Gastroesophageal sphincter (tissue), 4 donors: ENCODE data around the gene HSP90AB1. TPM values are rescaled to one million over a fixed set of nuclear protein-coding genes. Genes with fewer than 3 reads are reported as not detected.

ENCODE experiments used
- ATAC-seq: fragments of 150-250 bp; one replicate; pipeline ENCODE4 v1.9.1; 2016; ENCODE audit warnings: mild to moderate bottlenecking, moderate library complexity
- H3K27ac ChIP-seq, 4 donors: fragments of 200-600 bp; sonication (generic) in 3 of 4; 1 replicate in 3 of 4; 2 replicates in 1 of 4; pipeline ENCODE4 v1.5.1; 2016 to 2019
- H3K27me3 ChIP-seq: fragments of 200-600 bp; sonication (generic); one replicate; pipeline ENCODE4 v1.5.1; 2019
- H3K36me3 ChIP-seq, 2 donors: fragments of 200-600 bp; sonication (generic); one replicate each; pipeline ENCODE4 v1.5.1; 2019; ENCODE audit warnings: control low read depth in 1 of 2
- H3K4me1 ChIP-seq, 3 donors: fragments of 200-600 bp; sonication (generic); 1 replicate in 2 of 3; 2 replicates in 1 of 3; pipeline ENCODE4 v1.5.1; 2016 to 2019; ENCODE audit warnings: control low read depth in 2 of 3
- H3K4me3 ChIP-seq, 2 donors: fragments of 200-600 bp; sonication (generic); one replicate each; pipeline ENCODE4 v1.5.1; 2019; ENCODE audit warnings: mild to moderate bottlenecking in 1 of 2, moderate library complexity in 1 of 2
- H3K9me3 ChIP-seq, 3 donors: fragments of 200-600 bp; sonication (generic); one replicate each; pipeline ENCODE4 v1.5.1; 2017 to 2019; ENCODE audit warnings: control low read depth in 2 of 3
- EP300 ChIP-seq: sonication (generic); formaldehyde crosslinking; IDR thresholded peaks from one replicate; pipeline ENCODE4 v1.6.1; 2017; ENCODE audit warnings: antibody characterized with exemption, mild to moderate bottlenecking
- POLR2A ChIP-seq, 2 donors: fragments of 450-650 bp; IDR thresholded peaks; one replicate each; pipeline ENCODE4 v1.6.1; 2017; ENCODE audit warnings: antibody characterized with exemption in 2 of 2, mild to moderate bottlenecking in 2 of 2, moderate library complexity in 1 of 2
- POLR2AphosphoS5 ChIP-seq: sonication (generic); formaldehyde crosslinking; IDR thresholded peaks from one replicate; pipeline ENCODE4 v1.6.1; 2017; ENCODE audit warnings: antibody characterized with exemption
- WGBS, 2 donors: methylation state at CpG; one replicate each; pipeline ENCODE4 v1.1.5; 2018; ENCODE audit warnings: low coverage in 1 of 2; 5-methylcytosine and 5-hydroxymethylcytosine counted together
- total RNA-seq, 4 donors: library from RNA; depleted of rRNA; stranded (reverse); fragments of >200 nt; gene quantifications; one replicate each; pipeline ENCODE4 v1.1.0, GENCODE V29; 2016
- TF ChIP-seq, protein P1 (sequence below), 4 experiments: fragments of 200-600 bp in 2 of 4; fragments of 450-650 bp in 2 of 4; sonication (generic) in 1 of 4; IDR thresholded peaks; one replicate each; pipeline ENCODE4 v1.5.1; 2017 to 2019; ENCODE audit warnings: antibody characterized with exemption in 4 of 4, mild to moderate bottlenecking in 2 of 4, moderate library complexity in 2 of 4

Gene HSP90AB1
- total RNA-seq, 4 donors from 2014 or later, result 553 to 749 (median 626) TPM

DNA sequence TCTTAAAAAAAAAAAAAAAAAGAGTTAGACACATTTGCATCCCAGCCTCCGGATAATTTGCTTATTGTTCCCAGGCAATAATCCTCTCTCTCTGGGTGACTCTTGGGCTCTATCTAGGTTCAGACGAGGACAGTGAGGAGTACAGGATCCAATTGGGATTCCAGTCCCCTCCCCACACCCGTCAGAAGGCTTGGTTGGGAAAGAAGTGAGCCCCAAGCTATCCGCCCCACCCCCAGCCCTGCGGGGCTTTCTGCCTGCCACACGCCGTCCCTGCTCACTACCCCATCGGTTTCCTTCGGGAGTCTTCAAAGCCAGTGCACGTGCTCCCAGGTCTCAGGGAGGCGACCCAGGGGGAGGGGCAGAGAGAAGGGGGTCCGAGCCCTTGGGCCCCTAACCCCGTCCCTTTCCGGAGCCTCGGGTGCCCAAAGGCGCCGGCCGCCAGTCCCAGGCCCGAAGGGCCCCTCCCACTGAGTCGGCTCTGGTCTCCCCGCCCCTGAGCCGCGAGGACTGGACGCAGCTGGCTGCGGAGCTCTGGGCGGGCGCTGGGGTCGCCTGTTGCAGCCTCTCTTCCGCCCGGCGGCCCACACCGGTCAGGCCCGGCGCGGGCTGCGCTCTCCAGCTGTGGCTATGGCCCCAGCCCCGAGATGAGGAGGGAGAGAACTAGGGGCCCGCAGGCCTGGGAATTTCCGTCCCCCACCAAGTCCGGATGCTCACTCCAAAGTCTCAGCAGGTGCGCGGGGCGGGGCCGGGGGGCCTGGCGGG, 27.7 kb upstream of the HSP90AB1 start:
- Histone ChIP-seq H3K4me1 (peaks cover 3 to 82% (median 38%) of the 10 kb centered on the region in 3 donors), H3K27ac (peak overlapping the region; percentile 76 to 99 (median 98)), H3K4me3 (peak overlapping the region; percentile 56 to 70), H3K36me3 (no peaks in the 10 kb centered on the region), H3K27me3 (no peaks in the 10 kb centered on the region), H3K9me3 (no peaks in the 10 kb centered on the region)
- peak; percentile 78 for ATAC-seq
- peak; percentile 79 to 83 for TF ChIP-seq POLR2A (IDR thresholded peaks at IDR 0.05)
- TF ChIP-seq EP300, result no peak
- TF ChIP-seq, protein P1, sequence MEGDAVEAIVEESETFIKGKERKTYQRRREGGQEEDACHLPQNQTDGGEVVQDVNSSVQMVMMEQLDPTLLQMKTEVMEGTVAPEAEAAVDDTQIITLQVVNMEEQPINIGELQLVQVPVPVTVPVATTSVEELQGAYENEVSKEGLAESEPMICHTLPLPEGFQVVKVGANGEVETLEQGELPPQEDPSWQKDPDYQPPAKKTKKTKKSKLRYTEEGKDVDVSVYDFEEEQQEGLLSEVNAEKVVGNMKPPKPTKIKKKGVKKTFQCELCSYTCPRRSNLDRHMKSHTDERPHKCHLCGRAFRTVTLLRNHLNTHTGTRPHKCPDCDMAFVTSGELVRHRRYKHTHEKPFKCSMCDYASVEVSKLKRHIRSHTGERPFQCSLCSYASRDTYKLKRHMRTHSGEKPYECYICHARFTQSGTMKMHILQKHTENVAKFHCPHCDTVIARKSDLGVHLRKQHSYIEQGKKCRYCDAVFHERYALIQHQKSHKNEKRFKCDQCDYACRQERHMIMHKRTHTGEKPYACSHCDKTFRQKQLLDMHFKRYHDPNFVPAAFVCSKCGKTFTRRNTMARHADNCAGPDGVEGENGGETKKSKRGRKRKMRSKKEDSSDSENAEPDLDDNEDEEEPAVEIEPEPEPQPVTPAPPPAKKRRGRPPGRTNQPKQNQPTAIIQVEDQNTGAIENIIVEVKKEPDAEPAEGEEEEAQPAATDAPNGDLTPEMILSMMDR (IDR thresholded peaks at IDR 0.05), result peak in 1 of 4 experiments; percentile 4
- peak; percentile 58 for TF ChIP-seq POLR2AphosphoS5
- 0 to 4% methylated on average over 2 to 5 of the region's 45 CpGs for WGBS, 2 donors

DNA sequence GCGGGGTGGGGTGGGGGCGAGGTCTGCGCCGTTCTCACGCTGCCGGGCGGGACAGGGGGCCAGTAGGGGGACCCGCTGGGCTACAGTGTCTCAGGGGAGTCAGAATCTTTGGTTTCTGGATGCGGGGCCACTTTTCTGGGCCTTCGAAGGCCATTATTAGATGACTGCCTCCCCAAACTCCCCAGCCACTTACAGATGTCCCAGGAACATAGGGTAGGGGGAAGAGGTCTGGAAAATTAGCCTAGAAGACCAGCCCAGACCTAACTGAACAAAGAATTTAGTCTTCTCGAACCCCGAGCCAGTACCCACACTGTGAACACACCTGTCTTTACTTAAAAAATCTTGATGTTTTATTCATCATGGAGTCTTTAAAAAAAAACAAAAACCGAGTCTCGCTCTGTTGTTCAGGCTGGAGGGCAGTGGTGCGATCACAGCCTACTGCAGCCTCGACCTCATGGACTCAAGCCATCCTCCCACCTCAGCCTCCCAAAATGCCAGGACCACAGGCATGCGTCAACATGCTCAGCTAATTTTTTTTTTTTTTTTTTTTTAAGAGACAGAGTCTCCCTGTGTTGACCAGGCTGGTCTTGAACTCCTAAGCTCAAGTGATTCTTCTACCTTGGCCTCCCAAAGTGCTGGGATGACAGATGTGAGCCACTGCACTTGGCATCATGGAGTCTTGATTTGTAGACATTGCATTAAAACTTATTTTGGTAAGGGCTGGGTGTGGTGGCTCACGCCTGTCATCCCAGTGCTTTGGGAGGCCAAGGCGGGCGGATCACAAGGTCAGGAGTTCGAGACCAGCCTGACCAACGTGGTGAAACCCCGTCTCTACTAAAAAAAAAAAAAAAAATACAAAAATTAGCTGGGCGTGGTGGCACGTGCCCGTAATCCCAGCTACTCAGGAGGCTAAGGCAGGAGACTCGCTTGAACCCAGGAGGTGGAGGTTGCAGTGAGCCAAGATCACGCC, 26.8 kb upstream of the HSP90AB1 start:
- peak overlapping the region; percentile 76 to 99 (median 98) for H3K27ac ChIP-seq
- no peaks in the 10 kb centered on the region for H3K36me3 ChIP-seq
- ATAC-seq, result no peak
- no peak for TF ChIP-seq EP300
- no peak for TF ChIP-seq POLR2AphosphoS5
- H3K27me3 ChIP-seq, result no peaks in the 10 kb centered on the region
- H3K9me3 ChIP-seq, result no peaks in the 10 kb centered on the region
- WGBS, 2 donors, result 39 to 76% methylated on average over 7 to 15 of the region's 28 CpGs
- H3K4me1 ChIP-seq, result peaks cover 3 to 90% (median 47%) of the 10 kb centered on the region in 3 donors
- peak overlapping the region; percentile 56 to 70 for H3K4me3 ChIP-seq

DNA sequence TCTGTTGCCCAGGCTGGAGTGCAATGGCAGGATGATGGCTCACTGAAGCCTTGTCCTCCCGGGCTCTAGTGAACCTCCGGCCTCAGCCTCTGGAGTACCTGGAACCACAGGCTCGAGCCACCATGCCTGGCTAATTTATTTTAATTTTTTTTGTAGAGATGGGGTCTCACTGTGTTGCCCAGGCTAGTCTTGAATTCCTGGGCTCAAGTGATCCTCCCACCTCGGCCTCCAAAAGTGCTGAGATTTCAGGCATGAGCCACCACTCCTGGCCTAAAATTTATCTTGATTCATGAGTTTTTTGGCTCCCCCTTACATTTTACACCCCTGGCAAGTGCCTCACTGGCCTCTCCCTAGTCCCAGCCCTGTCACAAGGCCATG, 26.0 kb upstream of the HSP90AB1 start:
- Histone ChIP-seq H3K4me3 (peak overlapping the region in 1 of 2 donors; percentile 86), H3K27me3 (no peaks in the 10 kb centered on the region), H3K36me3 (no peaks in the 10 kb centered on the region), H3K4me1 (peaks cover 3 to 97% (median 55%) of the 10 kb centered on the region in 3 donors), H3K9me3 (no peaks in the 10 kb centered on the region), H3K27ac (peak overlapping the region; percentile 76 to 99 (median 98))
- 60 to 66% methylated on average over 4 of the region's 4 CpGs for WGBS, 2 donors
- TF ChIP-seq POLR2AphosphoS5 (no peak), POLR2A (IDR thresholded peaks at IDR 0.05) (no peak), EP300 (no peak)
- TF ChIP-seq, protein P1 (IDR thresholded peaks at IDR 0.05), result no peak
- ATAC-seq, result no peak

DNA sequence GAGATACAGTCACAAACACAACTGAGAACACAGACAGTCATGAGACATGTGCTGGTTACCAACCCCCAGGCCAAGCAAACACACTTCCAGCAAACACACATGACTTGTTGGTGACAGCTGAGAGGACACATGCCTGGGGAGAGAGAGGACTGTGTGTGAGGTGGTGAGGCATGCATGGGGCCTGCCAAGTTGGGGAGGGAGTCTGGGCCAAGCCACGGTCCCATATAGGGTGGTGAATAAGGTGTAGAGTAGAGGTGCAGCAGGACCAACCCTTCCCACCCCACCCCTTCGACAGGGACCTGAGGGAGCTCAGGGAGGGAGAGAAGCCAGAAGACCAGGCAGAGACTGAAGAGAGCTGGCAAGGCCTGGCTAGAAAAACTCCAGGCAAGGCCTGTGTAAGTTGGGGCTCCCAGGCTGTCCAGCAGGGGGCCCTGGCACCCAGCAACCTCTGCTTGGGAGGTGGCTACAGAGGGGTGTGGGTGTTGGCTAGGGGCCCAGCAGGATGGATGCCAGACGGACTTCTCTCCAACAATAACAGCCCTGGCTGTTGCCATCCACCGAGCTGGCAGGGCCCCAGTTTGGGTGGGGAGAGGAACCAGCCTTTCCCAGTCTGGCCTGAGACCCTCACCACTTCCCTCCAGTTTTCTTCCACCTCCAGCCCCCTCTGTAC, 25.5 kb upstream of the HSP90AB1 start:
- Histone ChIP-seq H3K36me3 (no peaks in the 10 kb centered on the region), H3K27ac (peak overlapping the region; percentile 76 to 99 (median 98)), H3K9me3 (no peaks in the 10 kb centered on the region), H3K27me3 (no peaks in the 10 kb centered on the region), H3K4me1 (peaks cover 3 to 97% (median 60%) of the 10 kb centered on the region in 3 donors), H3K4me3 (peak overlapping the region in 1 of 2 donors; percentile 86)
- TF ChIP-seq EP300 (no peak), POLR2A (IDR thresholded peaks at IDR 0.05) (no peak), POLR2AphosphoS5 (peak; percentile 88)
- TF ChIP-seq, protein P1 (IDR thresholded peaks at IDR 0.05), result peak in 3 of 4 experiments; percentile 88 to 93 (median 91)
- WGBS, 2 donors, result 6 to 11% methylated on average over 2 of the region's 4 CpGs
- ATAC-seq, result peak; percentile 75
